NCI-H1436 (cell line): Measurements from ENCODE around the gene PLOD2.

Experiments
- DNase-seq: peaks from one replicate; lab custom pipeline; 2025; lab: John Stamatoyannopoulos, UW

Gene PLOD2

DNA sequence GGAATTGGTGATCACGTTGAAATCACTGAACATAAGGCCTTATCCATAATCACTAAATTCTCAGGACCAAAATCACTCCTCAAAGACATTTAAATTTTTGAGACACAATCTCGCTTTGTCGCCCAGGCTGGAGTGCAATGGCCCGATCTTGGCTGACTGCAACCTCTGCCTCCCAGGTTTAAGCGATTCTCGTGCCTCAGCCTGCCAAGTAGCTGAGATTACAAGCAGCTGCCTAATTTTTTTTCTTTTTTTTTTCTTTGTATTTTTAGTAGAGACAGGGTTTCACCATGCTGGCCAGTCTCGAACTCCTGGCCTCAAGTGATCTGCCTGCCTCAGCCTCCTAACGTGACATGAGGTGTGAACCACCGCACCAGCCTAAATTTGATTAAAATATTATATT lies 61.7 kb downstream of the PLOD2 start:
- no peak for DNase-seq

GRCh38 chr3:146093896-146094295 lies 67.1 kb downstream of the PLOD2 start:
- no peak for DNase-seq

- no peak for DNase-seq
Measured at GRCh38 chr3:146092230-146092629, 68.8 kb downstream of the PLOD2 start.

DNA sequence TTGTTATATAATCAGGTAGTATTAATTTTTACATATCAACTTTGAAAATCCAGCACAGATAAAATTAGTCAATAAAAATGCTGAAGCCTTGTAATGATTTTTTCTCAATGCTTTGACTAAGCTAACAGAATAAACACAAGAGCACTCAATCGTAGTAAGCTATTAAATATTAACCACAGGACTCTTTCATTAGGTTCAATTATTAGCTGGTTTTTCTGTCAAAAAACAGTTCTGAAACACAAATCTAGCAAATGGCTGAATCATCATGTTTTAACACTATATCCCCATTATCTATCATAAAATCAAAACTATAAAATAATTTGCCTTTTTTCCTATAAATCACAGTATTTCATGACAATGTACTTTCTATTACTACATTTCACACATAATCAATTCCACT lies 69.6 kb downstream of the PLOD2 start:
- DNase-seq = no peak

- no peak for DNase-seq
Measured at GRCh38 chr3:146090521-146090920, 70.5 kb downstream of the PLOD2 start.

- DNase-seq = no peak
Measured at GRCh38 chr3:146088840-146089239, 72.1 kb downstream of the PLOD2 start.

DNA sequence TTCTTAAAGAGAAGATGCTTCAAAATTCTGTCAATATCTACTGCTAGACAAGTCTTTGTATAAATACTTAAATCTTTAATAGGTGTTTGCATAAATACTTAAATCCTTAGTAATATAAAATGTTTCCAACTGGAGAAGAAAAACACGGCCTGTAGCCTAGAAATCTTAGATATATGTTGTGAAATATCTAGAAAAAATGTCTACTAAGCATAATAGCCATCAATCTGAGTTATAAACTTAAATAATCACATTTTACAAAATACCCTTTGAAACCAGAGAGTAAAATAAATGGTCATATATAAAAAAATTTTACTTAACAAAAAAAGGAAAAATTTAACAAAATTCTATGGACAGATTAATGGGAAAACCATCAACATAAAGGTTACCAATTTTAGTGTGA lies 73.9 kb downstream of the PLOD2 start:
- no peak for DNase-seq

DNA sequence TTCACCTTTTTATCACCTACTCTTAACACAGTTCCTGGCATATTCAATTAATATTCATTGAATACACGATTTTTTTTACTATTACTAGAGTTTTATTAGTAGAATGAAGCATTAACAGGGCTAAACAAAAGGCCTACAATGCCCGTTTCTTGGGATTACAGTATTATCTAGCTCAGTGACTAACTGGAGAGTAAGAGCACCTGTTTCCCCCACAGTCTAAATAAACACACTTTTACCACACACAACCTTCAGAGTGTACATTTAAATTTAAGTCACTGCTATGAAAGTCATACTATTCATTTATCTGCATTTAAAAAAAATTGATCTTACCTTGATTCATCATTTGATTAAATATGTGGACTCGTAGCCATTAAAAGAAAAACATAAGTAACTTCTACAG lies 74.8 kb downstream of the PLOD2 start:
- DNase-seq = no peak

DNA sequence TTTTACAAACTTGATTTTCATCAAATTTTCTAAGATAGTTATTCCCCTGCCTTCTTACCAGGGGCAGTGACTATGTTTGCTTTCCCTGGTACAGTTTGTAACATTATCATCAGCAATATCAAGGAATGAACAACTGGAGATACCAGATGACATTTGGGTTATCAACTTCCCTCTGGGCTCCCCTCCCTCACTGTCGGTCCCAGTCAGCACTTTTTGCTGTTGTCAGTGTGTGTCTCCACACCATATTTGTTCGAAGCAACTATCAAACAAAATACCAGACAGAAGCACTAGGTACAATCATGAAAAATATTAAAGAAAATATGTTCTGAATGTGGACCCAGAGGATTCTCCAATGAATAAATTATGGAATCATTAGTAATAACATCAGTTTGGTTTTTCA lies 75.3 kb downstream of the PLOD2 start:
- no peak for DNase-seq

DNA sequence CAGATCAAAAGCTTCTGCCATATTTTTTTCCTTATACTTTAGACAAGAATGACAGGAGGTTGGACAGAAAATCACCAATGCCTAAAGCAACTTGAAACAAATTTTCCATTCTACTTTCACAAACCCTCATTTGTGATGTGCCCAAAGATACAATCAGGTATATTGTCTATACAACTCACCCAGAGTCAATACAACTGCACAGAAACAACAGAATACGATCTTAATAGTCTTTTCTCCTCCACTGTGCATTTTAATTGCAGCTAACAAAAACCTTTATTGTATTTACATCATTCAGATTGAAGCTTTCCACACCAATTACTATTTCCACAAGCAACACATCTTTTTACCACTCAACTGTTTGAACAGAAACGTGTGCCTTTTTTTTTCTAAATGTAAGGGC lies 80.4 kb downstream of the PLOD2 start:
- DNase-seq = no peak

GRCh38 chr3:146078031-146078430 lies 83.0 kb downstream of the PLOD2 start:
- no peak for DNase-seq

DNA sequence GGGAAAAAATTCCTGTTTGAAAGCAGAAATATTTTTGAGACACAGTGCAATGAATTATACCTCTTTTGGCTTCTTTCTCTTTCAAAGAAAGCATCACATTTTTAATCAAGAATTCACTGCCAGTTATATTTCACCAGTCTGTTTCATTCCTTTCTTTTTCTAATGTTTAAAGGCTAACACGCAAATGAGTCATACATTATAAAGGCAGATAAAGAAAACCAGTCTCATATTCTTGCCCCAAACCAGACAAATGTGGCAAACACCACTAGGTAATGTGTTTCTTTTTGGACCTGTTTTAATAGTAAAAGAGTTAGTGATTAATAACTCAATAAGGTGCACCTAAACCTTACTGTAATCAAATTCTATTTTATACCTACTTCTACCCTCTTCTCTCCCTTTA lies 83.8 kb downstream of the PLOD2 start:
- DNase-seq = no peak

- DNase-seq = no peak
Measured at GRCh38 chr3:146072824-146073223, 88.2 kb downstream of the PLOD2 start.

DNA sequence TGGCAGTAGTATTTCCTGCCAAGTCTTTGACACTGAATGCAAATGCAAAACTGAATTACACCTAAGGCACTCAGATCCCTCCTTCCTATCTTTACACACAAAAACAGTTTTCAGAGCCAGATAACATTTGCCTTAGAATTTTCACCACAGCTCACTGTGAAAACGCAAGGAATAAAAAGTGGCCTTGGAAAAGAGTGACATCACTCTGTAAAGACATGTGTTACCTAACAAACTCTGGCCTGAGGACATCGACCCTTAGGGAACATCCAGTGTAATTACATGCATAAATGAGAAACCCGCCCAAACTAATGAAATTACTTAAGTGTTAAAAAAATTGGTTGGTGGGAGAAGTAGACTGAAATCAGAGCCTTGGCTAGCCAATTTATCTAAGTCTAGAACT lies 88.9 kb downstream of the PLOD2 start:
- no peak for DNase-seq

GRCh38 chr3:146071632-146072031 lies 89.4 kb downstream of the PLOD2 start:
- no peak for DNase-seq

DNA sequence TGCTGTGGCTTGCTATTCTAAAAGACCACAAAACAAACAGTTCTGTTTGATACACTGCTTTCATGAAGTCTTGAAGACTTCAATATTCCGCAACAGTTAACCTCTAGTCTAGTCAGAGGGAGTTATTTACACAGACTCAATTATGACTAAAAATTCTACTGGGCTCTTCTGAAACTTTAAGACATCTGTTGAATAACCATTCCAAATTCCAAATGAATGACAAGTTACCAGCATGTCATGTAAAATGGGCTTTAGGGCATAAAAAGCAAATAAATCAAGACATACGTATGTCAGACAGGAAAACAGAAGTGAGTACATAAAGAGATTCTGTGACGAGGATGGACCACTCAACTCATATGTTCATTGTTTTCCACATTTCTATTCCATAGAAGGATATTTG lies 93.9 kb downstream of the PLOD2 start:
- DNase-seq = no peak

GRCh38 chr3:146065573-146066006 lies 95.4 kb downstream of the PLOD2 start:
- DNase-seq = peak; percentile 75

DNA sequence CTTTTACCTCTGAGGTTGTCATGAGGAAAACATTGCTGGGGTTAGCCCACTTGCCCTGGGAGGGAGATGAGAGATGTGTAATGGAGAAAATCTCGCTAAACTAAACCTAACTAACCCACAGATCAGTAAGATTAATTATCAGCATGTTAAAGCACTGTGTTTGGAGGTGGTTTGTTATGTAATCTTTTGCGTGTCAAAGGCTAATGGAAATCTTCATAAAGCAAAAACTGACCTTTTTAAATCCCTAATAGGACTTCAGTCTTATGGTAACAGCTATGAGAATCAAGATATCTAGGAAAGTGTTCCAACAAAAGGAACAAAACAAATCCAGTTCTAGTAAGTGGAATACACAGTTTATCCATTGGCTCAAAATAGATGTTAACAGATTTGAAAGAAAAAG lies 102.7 kb downstream of the PLOD2 start:
- DNase-seq = no peak

- DNase-seq = no peak
Measured at GRCh38 chr3:146052791-146053310, 108.1 kb downstream of the PLOD2 start.

GRCh38 chr3:146052056-146052790 lies 108.8 kb downstream of the PLOD2 start:
- no peak for DNase-seq

- DNase-seq = no peak
Measured at GRCh38 chr3:146050691-146051090, 110.3 kb downstream of the PLOD2 start.

DNA sequence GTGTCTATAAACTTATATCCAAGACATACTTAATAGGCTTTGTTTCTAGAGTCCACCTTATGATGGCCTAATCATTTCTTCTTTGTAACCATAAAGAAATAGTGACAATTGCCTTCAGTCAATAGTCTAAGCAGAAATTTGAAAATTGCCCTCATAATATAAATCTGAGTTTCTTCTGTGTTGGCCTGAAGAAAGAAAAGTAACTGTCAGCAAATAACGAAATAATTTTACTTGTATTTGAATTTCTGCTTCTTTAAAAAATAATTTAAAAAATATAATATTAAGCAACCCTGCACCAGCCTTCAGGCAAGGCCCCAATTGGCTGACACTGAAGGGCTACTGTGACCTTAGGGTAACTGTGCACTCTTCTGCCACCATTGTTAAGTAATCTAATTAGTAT lies 113.5 kb downstream of the PLOD2 start:
- no peak for DNase-seq

DNA sequence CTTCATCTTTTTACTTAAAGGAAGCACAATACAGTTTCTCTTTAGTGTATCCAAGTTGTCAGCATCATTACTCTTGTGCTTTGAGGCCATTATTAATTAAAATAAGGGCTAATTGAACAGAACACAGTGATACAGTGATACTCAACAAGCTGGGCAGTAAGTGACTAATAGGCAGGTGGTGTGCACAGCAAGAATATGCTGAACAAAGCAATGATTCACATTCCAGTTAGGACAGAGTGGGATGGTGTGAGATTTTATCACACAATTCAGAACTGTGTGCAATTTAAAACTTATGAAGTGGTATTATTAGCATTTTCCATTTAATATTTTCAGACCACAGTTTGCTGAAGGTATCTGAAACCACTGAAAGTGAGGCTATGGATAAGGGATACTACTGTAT lies 116.9 kb downstream of the PLOD2 start:
- no peak for DNase-seq

DNA sequence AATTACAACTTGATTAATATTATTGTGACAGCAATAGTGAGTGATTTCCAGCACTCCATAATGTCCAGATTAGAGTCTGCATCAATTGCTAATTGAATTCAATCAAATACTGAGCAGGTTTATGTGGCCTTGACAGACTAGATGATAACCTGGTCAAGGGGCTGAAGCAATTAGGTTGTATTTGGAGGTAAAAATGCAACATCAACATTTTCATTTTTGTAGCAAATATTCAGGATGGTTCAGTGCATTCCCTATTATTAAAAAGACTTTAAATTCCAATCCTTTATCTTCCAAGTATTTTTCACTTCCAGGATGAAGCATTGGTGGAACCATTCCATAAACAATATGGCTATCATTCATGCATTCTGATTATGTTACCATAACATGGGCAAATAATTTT lies 120.4 kb downstream of the PLOD2 start:
- no peak for DNase-seq
